CD14-positive monocyte (primary cell): ENCODE measurements around the gene H2AZ2. TPM values are rescaled to one million over a fixed set of nuclear protein-coding genes. Genes with fewer than 3 reads are reported as not detected.

Experiments
- DNase-seq, 3 donors: peaks; one replicate each; pipeline ENCODE4 v3.0.0-alpha.2; 2011 to 2022
- H2AFZ ChIP-seq: 2 replicates; pipeline ENCODE4 v1.6.0; 2012; ENCODE audit warnings: mild to moderate bottlenecking, low read depth, low read length, inconsistent platforms; ENCODE audit not compliant: insufficient read depth, poor library complexity, severe bottlenecking
- H3K27ac ChIP-seq, 2 donors: 1 replicate in 1 of 2; 2 replicates in 1 of 2; pipeline ENCODE4 v1.5.1; 2012 to 2013; ENCODE audit warnings: low read length in 2 of 2, control low read depth in 1 of 2, inconsistent platforms in 1 of 2, low read depth in 1 of 2, mild to moderate bottlenecking in 1 of 2
- H3K27me3 ChIP-seq, 2 donors: one replicate each; pipeline versions ENCODE4 v1.6.0 to v1.6.1; 2011 to 2013; ENCODE audit warnings: low read length in 2 of 2; ENCODE audit not compliant: control insufficient read depth in 2 of 2, insufficient read depth in 2 of 2
- H3K36me3 ChIP-seq, 2 donors: replicated peaks in 1 of 2; 1 replicate in 1 of 2; 2 replicates in 1 of 2; pipeline versions ENCODE4 v1.5.1 to v1.6.1; 2012 to 2013; ENCODE audit warnings: low read length in 2 of 2, control low read depth in 1 of 2, inconsistent platforms in 1 of 2, mild to moderate bottlenecking in 1 of 2; ENCODE audit not compliant: insufficient read depth in 2 of 2, control insufficient read depth in 1 of 2
- H3K4me1 ChIP-seq, 2 donors: 1 replicate in 1 of 2; 2 replicates in 1 of 2; pipeline versions ENCODE4 v1.5.1 to v1.6.1; 2012 to 2013; ENCODE audit warnings: low read length in 2 of 2, control low read depth in 1 of 2, inconsistent platforms in 1 of 2, mild to moderate bottlenecking in 1 of 2, moderate library complexity in 1 of 2; ENCODE audit not compliant: insufficient read depth in 2 of 2, control insufficient read depth in 1 of 2
- H3K4me2 ChIP-seq: replicated peaks from 2 replicates; pipeline ENCODE3; 2012; ENCODE audit warnings: low read length, moderate library complexity, mild to moderate bottlenecking; ENCODE audit not compliant: poor library complexity, severe bottlenecking; ENCODE audit errors: extremely low read depth
- H3K4me3 ChIP-seq, 3 experiments: fragments of 200-600 bp in 1 of 3; sonication (generic) in 1 of 3; replicated peaks in 1 of 3; 1 replicate in 2 of 3; 2 replicates in 1 of 3; pipeline ENCODE4 v1.5.1; 2011 to 2013; ENCODE audit warnings: low read length in 3 of 3, mild to moderate bottlenecking in 3 of 3, control low read depth in 2 of 3, low read depth in 2 of 3, inconsistent platforms in 1 of 3, moderate library complexity in 1 of 3
- H3K79me2 ChIP-seq: 2 replicates; pipeline ENCODE4 v1.6.0; 2012; ENCODE audit warnings: mild to moderate bottlenecking, control low read depth, inconsistent platforms, low read length, moderate library complexity; ENCODE audit not compliant: insufficient read depth
- H3K9ac ChIP-seq: 2 replicates; pipeline ENCODE4 v1.6.0; 2017; ENCODE audit warnings: low read length, mild to moderate bottlenecking; ENCODE audit not compliant: insufficient read depth, poor library complexity, severe bottlenecking
- H3K9me3 ChIP-seq, 2 donors: replicated peaks in 1 of 2; 1 replicate in 1 of 2; 2 replicates in 1 of 2; pipeline versions ENCODE4 v1.5.1 to v1.6.1; 2012 to 2013; ENCODE audit warnings: low read length in 2 of 2, control low read depth in 1 of 2; ENCODE audit not compliant: control insufficient read depth in 1 of 2, insufficient read depth in 1 of 2
- H4K20me1 ChIP-seq: 2 replicates; pipeline ENCODE4 v1.6.0; 2012; ENCODE audit warnings: mild to moderate bottlenecking, low read length, control low read depth, moderate library complexity; ENCODE audit not compliant: insufficient read depth
- H3K27ac Mint-ChIP-seq, 7 donors: one replicate each; pipeline ENCODE4 v1.8.0; 2020; ENCODE audit warnings: mild to moderate bottlenecking in 7 of 7, mixed read lengths in 7 of 7, moderate library complexity in 6 of 7, inconsistent platforms in 2 of 7
- H3K27me3 Mint-ChIP-seq, 3 donors: one replicate each; pipeline ENCODE4 v1.8.0; 2021 to 2022; ENCODE audit warnings: low read depth in 3 of 3, mild to moderate bottlenecking in 3 of 3, mixed read lengths in 3 of 3, moderate library complexity in 3 of 3, inconsistent platforms in 1 of 3
- H3K36me3 Mint-ChIP-seq, 2 donors: one replicate each; pipeline ENCODE4 v1.8.0; 2020; ENCODE audit warnings: mixed read lengths in 2 of 2, inconsistent platforms in 1 of 2, mild to moderate bottlenecking in 1 of 2
- H3K4me1 Mint-ChIP-seq: one replicate; pipeline ENCODE4 v1.8.0; 2020; ENCODE audit warnings: mild to moderate bottlenecking, mixed read lengths
- H3K4me3 Mint-ChIP-seq, 2 donors: one replicate each; pipeline ENCODE4 v1.8.0; 2020; ENCODE audit warnings: mild to moderate bottlenecking in 2 of 2, mixed read lengths in 2 of 2, moderate library complexity in 1 of 2
- H3K9me3 Mint-ChIP-seq, 7 donors: one replicate each; pipeline ENCODE4 v1.8.0; 2020 to 2022; ENCODE audit warnings: mixed read lengths in 7 of 7, mild to moderate bottlenecking in 6 of 7, moderate library complexity in 6 of 7, inconsistent platforms in 2 of 7
- WGBS: methylation state at CpG from one replicate; pipeline ENCODE4 v1.1.5; 2013; ENCODE audit warnings: missing lambda C conversion rate; ENCODE audit not compliant: insufficient coverage; 5-methylcytosine and 5-hydroxymethylcytosine counted together
- intact Hi-C, 2 donors: fragments of 100-400 bp; cut with micrococcal nuclease; formaldehyde crosslinking; loops; one replicate each; pipeline versions ENCODE4 v1.15.0 to v1.15.1; 2023
- polyA plus RNA-seq, 3 donors: library from polyadenylated mRNA; depleted of rRNA in 1 of 3; unstranded in 2 of 3; stranded (reverse) in 1 of 3; fragments of 300-500 nt in 2 of 3; fragments of >200 nt in 1 of 3; fragmentation: Illumina TruSeq in 2 of 3; gene quantifications; 1 replicate in 2 of 3; 2 replicates in 1 of 3; pipeline ENCODE4 v1.2.3, GENCODE V29; 2012 to 2021
- TF ChIP-seq, protein P1 (sequence below): fragments of 200-600 bp; IDR thresholded peaks from one replicate; pipeline ENCODE4 v1.8.0; 2022; ENCODE audit warnings: antibody characterized with exemption, mild to moderate bottlenecking

Gene H2AZ2
- polyA plus RNA-seq, 3 donors = 128 to 186 (median 181) TPM

- Histone ChIP-seq H3K4me3 (no peak overlapping the region), H3K27ac (no peak overlapping the region), H3K4me1 (no peaks in the 10 kb centered on the region), H3K27me3 (no peaks in the 10 kb centered on the region), H2AFZ (no peak overlapping the region), H4K20me1 (no peaks in the 10 kb centered on the region), H3K9me3 (peaks cover 0 to 10% of the 10 kb centered on the region in 2 donors), H3K4me2 (no peak overlapping the region), H3K36me3 (no peaks in the 10 kb centered on the region), H3K79me2 (no peaks in the 10 kb centered on the region), H3K9ac (no peak overlapping the region)
- peaks cover 0 to 1% (median 0%) of the 10 kb centered on the region in 3 donors for H3K27me3 Mint-ChIP-seq
- TF ChIP-seq, protein P1, sequence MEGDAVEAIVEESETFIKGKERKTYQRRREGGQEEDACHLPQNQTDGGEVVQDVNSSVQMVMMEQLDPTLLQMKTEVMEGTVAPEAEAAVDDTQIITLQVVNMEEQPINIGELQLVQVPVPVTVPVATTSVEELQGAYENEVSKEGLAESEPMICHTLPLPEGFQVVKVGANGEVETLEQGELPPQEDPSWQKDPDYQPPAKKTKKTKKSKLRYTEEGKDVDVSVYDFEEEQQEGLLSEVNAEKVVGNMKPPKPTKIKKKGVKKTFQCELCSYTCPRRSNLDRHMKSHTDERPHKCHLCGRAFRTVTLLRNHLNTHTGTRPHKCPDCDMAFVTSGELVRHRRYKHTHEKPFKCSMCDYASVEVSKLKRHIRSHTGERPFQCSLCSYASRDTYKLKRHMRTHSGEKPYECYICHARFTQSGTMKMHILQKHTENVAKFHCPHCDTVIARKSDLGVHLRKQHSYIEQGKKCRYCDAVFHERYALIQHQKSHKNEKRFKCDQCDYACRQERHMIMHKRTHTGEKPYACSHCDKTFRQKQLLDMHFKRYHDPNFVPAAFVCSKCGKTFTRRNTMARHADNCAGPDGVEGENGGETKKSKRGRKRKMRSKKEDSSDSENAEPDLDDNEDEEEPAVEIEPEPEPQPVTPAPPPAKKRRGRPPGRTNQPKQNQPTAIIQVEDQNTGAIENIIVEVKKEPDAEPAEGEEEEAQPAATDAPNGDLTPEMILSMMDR = no peak
- no peaks in the 10 kb centered on the region for H3K36me3 Mint-ChIP-seq
- no peaks in the 10 kb centered on the region for H3K4me1 Mint-ChIP-seq
- H3K4me3 Mint-ChIP-seq = no peak overlapping the region
- no peak overlapping the region for H3K27ac Mint-ChIP-seq
- DNase-seq = no peak
- intact Hi-C loops = no loop called here
- peaks cover 4 to 11% (median 7%) of the 10 kb centered on the region in 7 donors for H3K9me3 Mint-ChIP-seq
- 78% methylated on average over 1 of the region's 1 CpG for WGBS
Observed at GRCh38 chr7:44784364-44784763, 63.5 kb downstream of the H2AZ2 start.

DNA sequence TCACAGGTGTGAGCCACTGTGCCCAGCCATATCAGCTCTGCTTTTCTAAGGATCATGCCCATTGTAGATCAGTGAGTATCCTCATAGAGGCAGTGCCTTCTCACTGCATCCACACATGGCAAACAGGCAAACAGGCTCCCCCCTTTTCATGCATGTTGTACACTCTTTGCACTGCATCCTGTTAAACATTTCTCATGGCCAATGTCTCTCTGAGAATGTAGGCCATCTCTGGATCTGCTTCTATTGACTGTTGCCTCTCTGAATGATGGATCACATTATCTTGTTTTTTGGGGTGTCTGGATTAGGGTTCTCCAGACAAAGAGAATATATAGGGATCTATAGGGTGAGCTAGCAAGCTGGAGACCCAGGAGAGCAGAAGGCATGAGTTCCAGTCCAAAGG lies 64.5 kb downstream of the H2AZ2 start:
- Mint-ChIP-seq H3K27me3 (peaks cover 0 to 1% (median under 1%) of the 10 kb centered on the region in 3 donors), H3K27ac (no peak overlapping the region), H3K9me3 (peaks cover 4 to 11% (median 7%) of the 10 kb centered on the region in 7 donors), H3K4me3 (no peak overlapping the region), H3K4me1 (no peaks in the 10 kb centered on the region), H3K36me3 (no peaks in the 10 kb centered on the region)
- intact Hi-C loops = no loop called here
- Histone ChIP-seq H3K27ac (no peak overlapping the region), H3K9ac (no peak overlapping the region), H3K4me3 (no peak overlapping the region), H2AFZ (no peak overlapping the region), H3K4me2 (no peak overlapping the region), H3K79me2 (no peaks in the 10 kb centered on the region), H4K20me1 (no peaks in the 10 kb centered on the region), H3K36me3 (no peaks in the 10 kb centered on the region), H3K27me3 (no peaks in the 10 kb centered on the region), H3K4me1 (no peaks in the 10 kb centered on the region), H3K9me3 (peaks cover 0 to 10% of the 10 kb centered on the region in 2 donors)
- no peak for DNase-seq
- TF ChIP-seq, protein P1 = no peak
